Superior temporal gyrus (tissue), 1 donor: ENCODE data around the gene ADSS1.

ENCODE experiments used
- DNase-seq: peaks from one replicate; pipeline ENCODE4 v3.0.0-alpha.2; 2016; ENCODE audit errors: extremely low spot score

The ADSS1 gene

GRCh38 chr14:104687601-104688504 lies 36.2 kb upstream of the ADSS1 start:
- peak; percentile 29 for DNase-seq

- peak; percentile 10 for DNase-seq
Observed at GRCh38 chr14:104688505-104689108, 35.4 kb upstream of the ADSS1 start.

- DNase-seq = no peak
Observed at GRCh38 chr14:104689109-104689880, 34.7 kb upstream of the ADSS1 start, which contains the start of gene INF2. Gene INF2 (plus strand): TSS chr14:104689618. CDS start chr14:104701366, 11,748 bp downstream.

- no peak for DNase-seq
Observed at GRCh38 chr14:104689881-104690711, 33.9 kb upstream of the ADSS1 start.

GRCh38 chr14:104690861-104691455 lies 33.1 kb upstream of the ADSS1 start:
- no peak for DNase-seq

- DNase-seq = no peak
Observed at GRCh38 chr14:104691546-104692260, 32.3 kb upstream of the ADSS1 start.

GRCh38 chr14:104692261-104692938 lies 31.6 kb upstream of the ADSS1 start:
- no peak for DNase-seq

GRCh38 chr14:104692939-104693315 lies 31.1 kb upstream of the ADSS1 start:
- no peak for DNase-seq

- DNase-seq = no peak
Observed at GRCh38 chr14:104693482-104694431, 30.3 kb upstream of the ADSS1 start.

GRCh38 chr14:104694475-104694950 lies 29.5 kb upstream of the ADSS1 start:
- DNase-seq = peak; percentile 91

- no peak for DNase-seq
Observed at GRCh38 chr14:104694991-104695659, 28.9 kb upstream of the ADSS1 start.

- DNase-seq = no peak
Observed at GRCh38 chr14:104695660-104696000, 28.4 kb upstream of the ADSS1 start.

GRCh38 chr14:104696671-104697316 lies 27.2 kb upstream of the ADSS1 start:
- no peak for DNase-seq

GRCh38 chr14:104697317-104697703 lies 26.7 kb upstream of the ADSS1 start:
- no peak for DNase-seq

- peak; percentile 69 for DNase-seq
Observed at GRCh38 chr14:104697892-104698583, 26.0 kb upstream of the ADSS1 start.

- no peak for DNase-seq
Observed at GRCh38 chr14:104698688-104699425, 25.2 kb upstream of the ADSS1 start.
